HCT116 (cell line): Measurements from ENCODE around the gene IDS. TPM values are rescaled to one million over a fixed set of nuclear protein-coding genes. Genes with fewer than 3 reads are reported as not detected.

Source experiments
- ATAC-seq: fragments of 200-7000 bp; cut with Tn5 transposase; 2 replicates; pipeline ENCODE4 v1.9.1; 2020; ENCODE audit warnings: mild to moderate bottlenecking, moderate library complexity
- BruUV-seq: library from RNA; stranded (reverse); fragments of 400-500 nt; replicated peaks from 2 replicates; lab custom pipeline; 2021; lab: Mats Ljungman, UMichigan
- CTCF ChIA-PET: fragments of 300-600 bp; sonication (Branson Sonifier 250); formaldehyde crosslinking; loops from one replicate; lab custom pipeline; 2021; ENCODE audit warnings: antibody characterized with exemption; lab: Charles Lee
- POLR2A ChIA-PET: fragments of 300-600, 350-600 bp; sonication (Branson Sonifier 250); formaldehyde crosslinking; loops from one replicate; lab custom pipeline; 2021; ENCODE audit warnings: antibody characterized with exemption; lab: Charles Lee
- RAD21 ChIA-PET, 2 experiments: fragments of 300-600 bp; sonication (Branson Sonifier 250); formaldehyde crosslinking; loops; one replicate each; lab custom pipeline; 2023; ENCODE audit warnings: low total read pairs in 2 of 2; ENCODE audit not compliant: uncharacterized antibody in 2 of 2, unreplicated experiment in 2 of 2, low non-redundant PET in 1 of 2; lab: Charles Lee
- DNase-seq: peaks from one replicate; pipeline ENCODE4 v3.0.0-alpha.2; 2010; ENCODE audit warnings: low read depth, low spot score
- H2AFZ ChIP-seq: fragments of 200-600 bp; shearing (Covaris generic), sonication (generic); 2 replicates; pipeline ENCODE4 v1.6.1; 2017; ENCODE audit warnings: low read depth, mixed run types, mixed read lengths, antibody characterized with exemption, low read length; ENCODE audit not compliant: poor library complexity, severe bottlenecking
- H3K27ac ChIP-seq: 2 replicates; pipeline ENCODE4 v1.5.1; 2012; ENCODE audit warnings: low read depth, low read length
- H3K27me3 ChIP-seq: fragments of 200-600 bp; sonication (generic); 2 replicates; pipeline ENCODE4 v1.6.1; 2016; ENCODE audit warnings: mixed run types, low read length, mixed read lengths; ENCODE audit not compliant: insufficient read depth
- H3K36me3 ChIP-seq, 2 experiments: fragments of 200-500 bp in 1 of 2; fragments of 200-600 bp in 1 of 2; sonication (Bioruptor generic) in 1 of 2; sonication (generic) in 1 of 2; 2 replicates each; pipeline versions ENCODE4 v1.5.1 to v1.6.1; 2014 to 2016; ENCODE audit warnings: low read length in 2 of 2, inconsistent platforms in 1 of 2, mixed read lengths in 1 of 2, mixed run types in 1 of 2; ENCODE audit not compliant: insufficient read depth in 2 of 2, control insufficient read depth in 1 of 2
- H3K4me1 ChIP-seq, 2 experiments: fragments of 200-600 bp in 1 of 2; sonication (generic) in 1 of 2; 2 replicates each; pipeline versions ENCODE4 v1.5.1 to v1.6.1; 2012 to 2017; ENCODE audit warnings: low read length in 2 of 2, inconsistent platforms in 1 of 2, mild to moderate bottlenecking in 1 of 2, mixed read lengths in 1 of 2, mixed run types in 1 of 2, moderate library complexity in 1 of 2; ENCODE audit not compliant: insufficient read depth in 2 of 2, control insufficient read depth in 1 of 2
- H3K4me2 ChIP-seq: fragments of 200-600 bp; sonication (generic); 2 replicates; pipeline ENCODE4 v1.6.1; 2017; ENCODE audit warnings: mixed run types, low read length, mixed read lengths
- H3K4me3 ChIP-seq, 2 experiments: fragments of 200-600 bp in 1 of 2; sonication (generic) in 1 of 2; replicated peaks in 1 of 2; 2 replicates each; pipeline ENCODE4 v1.5.1; 2011 to 2016; ENCODE audit warnings: low read length in 2 of 2, control low read depth in 1 of 2, low read depth in 1 of 2, mild to moderate bottlenecking in 1 of 2, mixed read lengths in 1 of 2, mixed run types in 1 of 2
- H3K79me2 ChIP-seq: fragments of 200-600 bp; sonication (generic); 2 replicates; pipeline ENCODE4 v1.6.1; 2017; ENCODE audit warnings: mild to moderate bottlenecking, mixed run types, low read length, moderate library complexity, mixed read lengths; ENCODE audit not compliant: insufficient read depth
- H3K9ac ChIP-seq: fragments of 200-600 bp; sonication (generic); 2 replicates; pipeline ENCODE4 v1.6.1; 2016; ENCODE audit warnings: low read length, mixed read lengths
- H3K9me2 ChIP-seq: fragments of 200-600 bp; sonication (generic), shearing (Covaris generic); 2 replicates; pipeline ENCODE4 v1.6.1; 2017; ENCODE audit warnings: mixed run types, mild to moderate bottlenecking, moderate library complexity; ENCODE audit not compliant: insufficient read depth
- H3K9me3 ChIP-seq, 2 experiments: fragments of 200-500 bp in 1 of 2; fragments of 200-600 bp in 1 of 2; sonication (Bioruptor generic) in 1 of 2; sonication (generic) in 1 of 2; 2 replicates each; pipeline ENCODE4 v1.6.1; 2014 to 2017; ENCODE audit warnings: low read length in 2 of 2, mixed read lengths in 2 of 2, inconsistent platforms in 1 of 2, low read depth in 1 of 2, mild to moderate bottlenecking in 1 of 2, mixed run types in 1 of 2, moderate library complexity in 1 of 2; ENCODE audit not compliant: control insufficient read depth in 1 of 2, insufficient read depth in 1 of 2
- H4K20me1 ChIP-seq: fragments of 200-600 bp; sonication (generic), shearing (Covaris generic); 2 replicates; pipeline ENCODE4 v1.6.1; 2017; ENCODE audit warnings: mixed run types, mild to moderate bottlenecking, moderate library complexity; ENCODE audit not compliant: insufficient read depth
- CBX3 ChIP-seq: IDR thresholded peaks from 2 replicates; pipeline ENCODE4 v1.6.1; 2012; ENCODE audit warnings: low read depth
- POLR2A ChIP-seq: IDR thresholded peaks from 2 replicates; pipeline ENCODE4 v1.7.0; 2011; ENCODE audit warnings: borderline replicate concordance; ENCODE audit not compliant: insufficient read depth, insufficient read length; ENCODE audit errors: extremely low read depth
- REST ChIP-seq: IDR thresholded peaks from 2 replicates; pipeline ENCODE4 v1.6.1; 2012; ENCODE audit warnings: low read depth
- SRF ChIP-seq: IDR thresholded peaks from 2 replicates; pipeline ENCODE4 v1.6.1; 2012; ENCODE audit warnings: low read depth
- TCF7L2 ChIP-seq: IDR thresholded peaks from 2 replicates; pipeline ENCODE4 v1.7.0; 2011; ENCODE audit warnings: borderline replicate concordance, inconsistent platforms; ENCODE audit not compliant: insufficient read depth, insufficient read length; ENCODE audit errors: extremely low read depth
- YY1 ChIP-seq: IDR thresholded peaks from 2 replicates; pipeline ENCODE4 v1.6.1; 2011; ENCODE audit warnings: low read length, low read depth, moderate library complexity, mild to moderate bottlenecking; ENCODE audit not compliant: insufficient replicate concordance; ENCODE audit errors: extremely low read depth
- intact Hi-C: fragments of 100-400 bp; cut with micrococcal nuclease; formaldehyde crosslinking; loops from 2 replicates; pipeline ENCODE4 v1.10.0; 2022
- total RNA-seq: library from RNA; stranded (reverse); gene quantifications from one replicate; pipeline ENCODE4 v1.2.1, GENCODE V29; 2021; ENCODE audit not compliant: unreplicated experiment
- TF ChIP-seq, protein P1 (sequence below), 3 experiments: fragments of 200-600 bp in 1 of 3; sonication (generic) in 1 of 3; IDR thresholded peaks in 2 of 3; conservative IDR thresholded peaks in 1 of 3; 2 replicates each; pipeline ENCODE4 v1.5.1; 2012 to 2017; ENCODE audit warnings: low read depth in 2 of 3, low read length in 2 of 3, antibody characterized with exemption in 1 of 3, borderline replicate concordance in 1 of 3, control low read depth in 1 of 3, mild to moderate bottlenecking in 1 of 3, mixed read lengths in 1 of 3, mixed run types in 1 of 3, moderate library complexity in 1 of 3; ENCODE audit not compliant: insufficient read depth in 1 of 3
- TF ChIP-seq, protein P2 (sequence below): IDR thresholded peaks from 2 replicates; pipeline ENCODE4 v1.6.1; 2012

Gene IDS
- total RNA-seq, 1 experiment from 2014 or later: 42.0 TPM

DNA sequence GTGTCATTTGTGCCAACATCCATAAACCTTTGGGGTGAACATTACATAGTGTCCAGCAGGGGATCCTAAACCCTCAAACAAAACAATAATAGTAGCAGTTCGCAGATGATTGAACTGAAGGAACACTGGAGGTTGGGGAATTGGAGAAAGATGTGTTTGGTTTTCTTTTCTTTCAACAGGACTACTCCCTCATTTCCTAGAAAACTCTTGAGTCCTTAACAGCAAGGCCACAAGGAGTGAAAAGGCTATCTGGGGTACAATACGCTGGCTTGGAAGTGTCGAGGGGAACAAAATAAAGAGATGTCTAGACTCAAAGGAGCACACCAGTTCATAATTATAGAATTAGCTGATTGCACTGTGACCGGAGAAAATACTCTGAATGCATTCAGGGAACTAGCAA is 72.1 kb downstream of the IDS start:
- POLR2A ChIA-PET: no interaction called here
- CTCF ChIA-PET: no interaction called here
- ATAC-seq: no peak

More for the DNA sequence above, 72.1 kb downstream of the IDS start:
- no peak overlapping the region for H3K4me2 ChIP-seq
- no peaks in the 10 kb centered on the region for H3K36me3 ChIP-seq
- H3K9me3 ChIP-seq: no peaks in the 10 kb centered on the region
- H3K4me3 ChIP-seq: no peak overlapping the region
- H3K27ac ChIP-seq: no peak overlapping the region
- H3K4me1 ChIP-seq: no peaks in the 10 kb centered on the region
- no peak overlapping the region for H2AFZ ChIP-seq
- no peak overlapping the region for H3K9ac ChIP-seq
- RAD21 ChIA-PET: no interaction called here
- intact Hi-C loops: no loop called here
- no peak for TF ChIP-seq CBX3
- TF ChIP-seq TCF7L2: no peak
- TF ChIP-seq, protein P1, sequence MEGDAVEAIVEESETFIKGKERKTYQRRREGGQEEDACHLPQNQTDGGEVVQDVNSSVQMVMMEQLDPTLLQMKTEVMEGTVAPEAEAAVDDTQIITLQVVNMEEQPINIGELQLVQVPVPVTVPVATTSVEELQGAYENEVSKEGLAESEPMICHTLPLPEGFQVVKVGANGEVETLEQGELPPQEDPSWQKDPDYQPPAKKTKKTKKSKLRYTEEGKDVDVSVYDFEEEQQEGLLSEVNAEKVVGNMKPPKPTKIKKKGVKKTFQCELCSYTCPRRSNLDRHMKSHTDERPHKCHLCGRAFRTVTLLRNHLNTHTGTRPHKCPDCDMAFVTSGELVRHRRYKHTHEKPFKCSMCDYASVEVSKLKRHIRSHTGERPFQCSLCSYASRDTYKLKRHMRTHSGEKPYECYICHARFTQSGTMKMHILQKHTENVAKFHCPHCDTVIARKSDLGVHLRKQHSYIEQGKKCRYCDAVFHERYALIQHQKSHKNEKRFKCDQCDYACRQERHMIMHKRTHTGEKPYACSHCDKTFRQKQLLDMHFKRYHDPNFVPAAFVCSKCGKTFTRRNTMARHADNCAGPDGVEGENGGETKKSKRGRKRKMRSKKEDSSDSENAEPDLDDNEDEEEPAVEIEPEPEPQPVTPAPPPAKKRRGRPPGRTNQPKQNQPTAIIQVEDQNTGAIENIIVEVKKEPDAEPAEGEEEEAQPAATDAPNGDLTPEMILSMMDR (IDR thresholded peaks at IDR 0.05 in 2 of 3, conservative IDR thresholded peaks at IDR 0.05 in 1 of 3; ENCODE audit: borderline replicate concordance in 1 of 3, insufficient read depth in 1 of 3, low read depth in 2 of 3, low read length in 2 of 3): 0 out of 6 replicates have a peak, but pooled peaks of 2 of the 3 experiments have one; percentile 7 to 11
- TF ChIP-seq, protein P2, sequence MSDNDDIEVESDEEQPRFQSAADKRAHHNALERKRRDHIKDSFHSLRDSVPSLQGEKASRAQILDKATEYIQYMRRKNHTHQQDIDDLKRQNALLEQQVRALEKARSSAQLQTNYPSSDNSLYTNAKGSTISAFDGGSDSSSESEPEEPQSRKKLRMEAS: no peak
- TF ChIP-seq REST: no peak
- no peak for TF ChIP-seq YY1
- TF ChIP-seq SRF: no peak
- no peak for TF ChIP-seq POLR2A
- no TSS peak for BruUV-seq
- DNase-seq: no peak
- no peaks in the 10 kb centered on the region for H4K20me1 ChIP-seq
- no peaks in the 10 kb centered on the region for H3K9me2 ChIP-seq
- no peaks in the 10 kb centered on the region for H3K79me2 ChIP-seq
- no peaks in the 10 kb centered on the region for H3K27me3 ChIP-seq

Other genes with a start within 250 kb of the IDS start
- 9.0 TPM for gene EOLA1, start 35.7 kb upstream of the IDS start, total RNA-seq
- gene HSFX3, start 44.6 kb upstream of the IDS start, total RNA-seq: 0.96 TPM
- 0.47 TPM for gene MAGEA9B, start 82.2 kb upstream of the IDS start, total RNA-seq
- gene HSFX2, start 90.0 kb upstream of the IDS start, total RNA-seq: not detected
- gene TMEM185A, start 126.5 kb upstream of the IDS start, total RNA-seq: 15.2 TPM
- gene MAGEA11, start 206.8 kb upstream of the IDS start, total RNA-seq: not detected